Measurements from ENCODE around the gene HES7. TPM values are rescaled to one million over a fixed set of nuclear protein-coding genes. Genes with fewer than 3 reads are reported as not detected.

HES7 gene
- total and polyA plus RNA-seq, 9 of the 15 experiments (the other 6 are each of a cell fraction or from before 2014, with no cell fraction given): 0.03 to 1.7 (median 0.14) TPM; not detected in 1

DNA sequence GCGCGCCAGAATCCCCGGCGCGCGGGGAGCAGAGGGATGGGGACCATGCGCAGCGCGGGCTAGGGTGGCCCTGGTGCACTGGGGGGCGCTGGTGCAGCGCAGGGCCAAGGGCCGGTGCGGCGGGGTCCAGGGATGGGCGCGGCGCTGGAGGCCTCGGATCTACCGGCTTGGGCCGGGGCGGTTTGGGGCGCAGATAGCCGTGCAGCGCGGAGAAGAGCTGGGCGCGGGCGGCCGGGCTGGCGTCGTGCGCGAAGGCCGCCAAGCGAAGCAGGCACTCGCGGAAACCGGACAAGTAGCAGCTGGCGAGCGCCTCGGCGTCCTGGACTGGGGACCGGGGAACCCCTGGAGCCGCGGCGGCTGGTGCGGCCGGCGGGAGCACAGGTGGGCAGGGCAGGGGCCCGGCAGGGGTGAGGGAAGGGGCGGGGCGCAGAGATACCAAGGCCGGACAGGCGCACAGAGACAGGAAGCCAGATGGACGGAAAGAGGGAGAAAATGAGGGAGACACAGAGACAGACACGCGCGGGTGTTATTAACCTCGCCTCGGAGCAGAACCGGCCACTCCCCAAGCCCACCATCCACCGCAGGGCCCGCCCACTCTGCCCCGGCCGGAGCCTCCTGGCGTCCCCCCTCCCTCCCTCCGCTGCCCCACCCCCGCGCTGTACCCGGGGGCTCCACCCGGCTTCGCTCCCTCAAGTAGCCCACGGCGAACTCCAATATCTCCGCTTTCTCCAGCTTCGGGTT, 2.1 kb downstream of the HES7 start (continued):
- TF ChIP-seq ARID2 (IDR thresholded peaks at IDR 0.05) (no peak), ZSCAN32 (CRISPR knock-in tag; IDR thresholded peaks at IDR 0.05) (no peak), ZNF407 (IDR thresholded peaks at IDR 0.05; ENCODE audit: low read depth) (no peak), ZNF354B (CRISPR knock-in tag; IDR thresholded peaks at IDR 0.05) (no peak), ELF4 (CRISPR knock-in tag; IDR thresholded peaks at IDR 0.05) (no peak), MAFG (tag; conservative IDR thresholded peaks at IDR 0.05) (no peak), TOE1 (IDR thresholded peaks at IDR 0.05; ENCODE audit: borderline replicate concordance) (no peak), TOE1 (CRISPR knock-in tag; IDR thresholded peaks at IDR 0.05; ENCODE audit: borderline replicate concordance, low read depth) (no peak), ZFPM2 (CRISPR knock-in tag; IDR thresholded peaks at IDR 0.05) (no peak)
- TF ChIP-seq, protein P1, sequence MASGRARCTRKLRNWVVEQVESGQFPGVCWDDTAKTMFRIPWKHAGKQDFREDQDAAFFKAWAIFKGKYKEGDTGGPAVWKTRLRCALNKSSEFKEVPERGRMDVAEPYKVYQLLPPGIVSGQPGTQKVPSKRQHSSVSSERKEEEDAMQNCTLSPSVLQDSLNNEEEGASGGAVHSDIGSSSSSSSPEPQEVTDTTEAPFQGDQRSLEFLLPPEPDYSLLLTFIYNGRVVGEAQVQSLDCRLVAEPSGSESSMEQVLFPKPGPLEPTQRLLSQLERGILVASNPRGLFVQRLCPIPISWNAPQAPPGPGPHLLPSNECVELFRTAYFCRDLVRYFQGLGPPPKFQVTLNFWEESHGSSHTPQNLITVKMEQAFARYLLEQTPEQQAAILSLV (tag; IDR thresholded peaks at IDR 0.05): no peak
- TF ChIP-seq, protein P2, sequence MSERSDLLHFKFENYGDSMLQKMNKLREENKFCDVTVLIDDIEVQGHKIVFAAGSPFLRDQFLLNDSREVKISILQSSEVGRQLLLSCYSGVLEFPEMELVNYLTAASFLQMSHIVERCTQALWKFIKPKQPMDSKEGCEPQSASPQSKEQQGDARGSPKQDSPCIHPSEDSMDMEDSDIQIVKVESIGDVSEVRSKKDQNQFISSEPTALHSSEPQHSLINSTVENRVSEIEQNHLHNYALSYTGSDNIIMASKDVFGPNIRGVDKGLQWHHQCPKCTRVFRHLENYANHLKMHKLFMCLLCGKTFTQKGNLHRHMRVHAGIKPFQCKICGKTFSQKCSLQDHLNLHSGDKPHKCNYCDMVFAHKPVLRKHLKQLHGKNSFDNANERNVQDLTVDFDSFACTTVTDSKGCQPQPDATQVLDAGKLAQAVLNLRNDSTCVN (CRISPR knock-in tag; IDR thresholded peaks at IDR 0.05): no peak
- TF ChIP-seq, protein P3, sequence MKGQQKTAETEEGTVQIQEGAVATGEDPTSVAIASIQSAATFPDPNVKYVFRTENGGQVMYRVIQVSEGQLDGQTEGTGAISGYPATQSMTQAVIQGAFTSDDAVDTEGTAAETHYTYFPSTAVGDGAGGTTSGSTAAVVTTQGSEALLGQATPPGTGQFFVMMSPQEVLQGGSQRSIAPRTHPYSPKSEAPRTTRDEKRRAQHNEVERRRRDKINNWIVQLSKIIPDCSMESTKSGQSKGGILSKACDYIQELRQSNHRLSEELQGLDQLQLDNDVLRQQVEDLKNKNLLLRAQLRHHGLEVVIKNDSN (CRISPR knock-in tag; IDR thresholded peaks at IDR 0.05): no peak
- TF ChIP-seq, protein P4, sequence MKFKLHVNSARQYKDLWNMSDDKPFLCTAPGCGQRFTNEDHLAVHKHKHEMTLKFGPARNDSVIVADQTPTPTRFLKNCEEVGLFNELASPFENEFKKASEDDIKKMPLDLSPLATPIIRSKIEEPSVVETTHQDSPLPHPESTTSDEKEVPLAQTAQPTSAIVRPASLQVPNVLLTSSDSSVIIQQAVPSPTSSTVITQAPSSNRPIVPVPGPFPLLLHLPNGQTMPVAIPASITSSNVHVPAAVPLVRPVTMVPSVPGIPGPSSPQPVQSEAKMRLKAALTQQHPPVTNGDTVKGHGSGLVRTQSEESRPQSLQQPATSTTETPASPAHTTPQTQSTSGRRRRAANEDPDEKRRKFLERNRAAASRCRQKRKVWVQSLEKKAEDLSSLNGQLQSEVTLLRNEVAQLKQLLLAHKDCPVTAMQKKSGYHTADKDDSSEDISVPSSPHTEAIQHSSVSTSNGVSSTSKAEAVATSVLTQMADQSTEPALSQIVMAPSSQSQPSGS (CRISPR knock-in tag; IDR thresholded peaks at IDR 0.05): no peak

Data from K562 (cell line).